Activated CD4-positive, alpha-beta T cell treated with anti-CD3 and anti-CD28 coated beads, Interleukin-2, amount 50 U/mL, for 48 hours (primary cell): ENCODE results near the gene ZNF621.

Source experiments
- DNase-seq, 2 experiments: peaks; one replicate each; pipeline ENCODE4 v3.0.0-alpha.2; 2020

The ZNF621 gene

GRCh38 chr3:40524568-40525285 is at the start of gene ZNF621:
Gene ZNF621 (plus strand): TSS chr3:40524960. CDS start chr3:40525841, 881 bp downstream.
- peak; percentile 85 to 87 for DNase-seq

DNA sequence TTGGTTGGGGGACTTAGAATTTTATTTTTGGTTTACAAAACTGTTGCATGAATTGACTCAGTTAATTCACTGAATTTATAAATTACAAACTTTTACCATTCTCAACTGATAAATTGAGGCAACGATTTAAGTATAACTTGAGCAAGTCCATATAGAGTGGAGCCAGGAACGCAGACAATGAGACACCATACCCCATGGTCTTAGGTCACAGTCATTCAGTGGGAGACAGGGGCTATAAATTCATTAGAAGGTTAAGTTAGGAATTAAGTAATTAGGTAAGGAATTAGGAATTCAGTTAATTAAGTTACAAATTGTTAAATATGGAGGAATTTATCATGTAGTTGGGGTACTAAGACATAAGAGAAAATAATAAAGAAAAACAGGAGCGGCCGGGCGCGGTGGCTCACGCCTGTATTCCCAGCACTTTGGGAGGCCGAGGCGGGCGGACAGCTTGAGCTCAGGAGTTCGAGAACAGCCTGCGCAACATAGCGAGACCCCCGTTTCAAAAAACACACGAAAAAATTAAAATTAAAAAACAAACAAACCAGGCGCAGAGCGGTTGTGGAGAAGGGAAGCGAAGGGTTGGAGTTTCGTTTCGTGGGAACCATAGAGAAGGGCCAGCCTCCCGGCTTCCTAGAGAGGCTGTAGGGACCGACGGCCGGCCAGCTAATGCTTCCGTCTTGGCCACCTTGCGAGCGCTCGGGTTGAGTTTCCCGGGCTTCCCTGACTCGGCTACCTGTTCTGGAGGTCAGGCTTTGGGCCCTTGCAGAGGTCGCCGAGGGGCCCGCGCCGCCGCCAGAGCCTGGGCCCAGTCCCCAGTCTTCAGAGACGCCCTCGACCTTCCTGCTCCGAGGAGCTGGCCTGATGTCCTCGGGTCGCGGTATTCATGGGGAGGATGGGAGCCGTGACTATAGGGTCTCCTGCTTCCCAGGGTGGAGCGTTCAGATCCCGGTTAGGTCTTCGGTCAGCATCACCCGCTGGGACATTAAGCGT is 48.0 kb upstream of the ZNF621 start, which contains the start of gene ZNF619:
ZNF619 (plus strand) TSS at position 645 of the 993 bp plus-strand sequence. CDS start 858 bp downstream, outside the sequence.
- DNase-seq: peak; percentile 53 to 59

DNA sequence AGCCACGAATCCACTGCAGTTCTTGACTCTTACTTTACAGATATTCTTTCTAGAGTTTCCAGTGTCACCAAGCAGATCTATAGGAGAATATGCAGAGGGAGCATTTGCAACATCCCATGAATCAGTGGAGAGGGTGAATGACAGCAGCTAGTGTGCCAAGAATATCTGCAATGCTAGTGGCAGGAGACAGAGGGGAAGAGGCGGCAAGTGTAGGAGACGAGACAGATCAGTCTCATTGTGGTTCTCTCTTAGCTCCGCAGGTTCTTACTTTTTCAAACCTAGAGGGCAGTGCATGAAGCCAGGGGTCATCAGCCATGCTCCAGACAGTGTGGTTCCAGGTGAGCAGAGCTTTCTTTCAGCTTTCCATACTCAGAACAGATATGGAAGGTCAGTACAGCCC is 47.1 kb upstream of the ZNF621 start:
- no peak for DNase-seq

GRCh38 chr3:40487172-40487571 is 37.6 kb upstream of the ZNF621 start:
- DNase-seq: no peak

DNA sequence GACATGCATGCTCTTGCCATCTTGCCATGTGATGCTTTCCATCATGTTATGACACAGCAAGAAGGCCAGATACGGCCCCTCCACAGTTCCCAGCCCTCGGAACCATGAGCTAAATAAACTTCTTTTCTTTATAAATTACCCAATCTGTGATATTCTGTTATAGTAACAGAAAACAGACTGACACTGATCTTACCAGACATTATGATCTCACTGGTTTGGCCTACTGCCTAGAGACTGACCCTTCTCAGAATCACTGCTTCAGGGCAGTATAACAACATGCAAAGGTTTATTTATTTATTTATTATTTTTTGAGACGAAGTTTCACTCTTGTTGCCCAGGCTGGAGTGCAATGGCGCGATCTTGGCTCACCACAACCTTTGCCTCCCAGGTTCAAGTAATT is 33.8 kb upstream of the ZNF621 start:
- no peak for DNase-seq

- no peak for DNase-seq
These were observed 30.1 kb upstream of the ZNF621 start for GRCh38 chr3:40494698-40495097.

DNA sequence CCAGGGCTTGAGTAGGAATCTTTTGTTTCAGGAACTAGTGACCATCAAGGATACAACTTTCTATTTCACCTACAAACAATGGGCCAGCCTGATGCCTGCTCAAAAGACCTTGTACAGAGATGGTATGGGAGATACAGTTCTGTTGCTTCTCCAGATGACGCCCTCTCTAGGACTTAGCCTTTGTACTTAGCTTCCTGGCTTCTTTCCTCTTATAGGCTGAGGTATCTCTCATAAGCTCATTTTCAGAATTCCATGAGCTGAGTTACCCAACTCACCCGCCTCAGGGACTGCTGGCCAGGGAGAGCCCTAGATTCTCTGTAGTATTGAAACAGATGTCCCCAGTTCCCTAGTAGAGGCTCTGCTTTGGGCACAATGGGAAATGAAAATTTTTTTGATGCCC is 27.5 kb upstream of the ZNF621 start:
- DNase-seq: no peak

- no peak for DNase-seq
These were observed 24.8 kb upstream of the ZNF621 start for GRCh38 chr3:40499952-40500351.

- DNase-seq: no peak
These were observed 22.7 kb upstream of the ZNF621 start for GRCh38 chr3:40502034-40502433.

- DNase-seq: peak; percentile 12 to 19
These were observed 19.9 kb upstream of the ZNF621 start for GRCh38 chr3:40504636-40505430.

- peak; percentile 50 to 68 for DNase-seq
These were observed 18.9 kb upstream of the ZNF621 start, which contains the start of gene ZNF620 for GRCh38 chr3:40505599-40506462. Gene ZNF620 (plus strand): TSS chr3:40506039. CDS start chr3:40506353, 314 bp downstream.

GRCh38 chr3:40511031-40511718 is 13.6 kb upstream of the ZNF621 start:
- no peak for DNase-seq

DNA sequence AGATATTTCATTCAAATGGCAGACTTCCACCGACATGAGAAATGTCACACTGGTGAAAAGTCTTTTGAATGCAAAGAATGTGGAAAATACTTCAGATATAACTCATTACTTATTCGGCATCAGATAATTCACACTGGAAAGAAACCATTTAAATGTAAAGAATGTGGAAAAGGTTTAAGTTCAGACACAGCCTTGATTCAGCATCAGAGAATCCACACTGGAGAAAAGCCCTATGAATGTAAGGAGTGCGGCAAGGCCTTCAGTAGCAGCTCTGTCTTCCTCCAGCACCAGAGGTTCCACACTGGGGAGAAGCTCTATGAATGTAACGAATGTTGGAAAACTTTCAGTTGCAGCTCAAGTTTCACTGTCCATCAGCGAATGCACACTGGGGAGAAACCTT is 8.6 kb upstream of the ZNF621 start:
- no peak for DNase-seq

GRCh38 chr3:40518067-40518466 is 6.7 kb upstream of the ZNF621 start:
- DNase-seq: no peak

- DNase-seq: no peak
These were observed 5.9 kb upstream of the ZNF621 start for GRCh38 chr3:40518848-40519247.

GRCh38 chr3:40521254-40521653 is 3.5 kb upstream of the ZNF621 start:
- DNase-seq: no peak

DNA sequence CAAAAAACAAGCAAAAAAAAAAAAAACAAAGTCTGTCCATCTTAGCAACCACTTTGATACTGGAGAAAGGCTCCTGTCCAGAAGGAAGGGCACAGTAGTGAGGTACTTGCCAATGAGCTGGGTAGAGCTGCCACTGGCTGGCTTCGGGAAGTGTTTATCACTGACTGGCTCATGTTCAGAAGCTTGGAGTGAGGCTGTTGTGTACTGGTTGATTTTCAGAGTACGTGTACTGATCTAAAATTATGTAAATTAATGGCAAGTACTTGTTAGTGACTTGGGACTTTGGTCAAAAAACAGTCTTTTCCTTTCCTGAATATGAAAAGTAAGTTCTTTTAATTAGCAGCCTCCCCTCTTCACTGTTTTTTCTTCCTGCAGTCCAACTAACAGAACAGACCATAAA is 979 bp upstream of the ZNF621 start:
- DNase-seq: no peak

DNA sequence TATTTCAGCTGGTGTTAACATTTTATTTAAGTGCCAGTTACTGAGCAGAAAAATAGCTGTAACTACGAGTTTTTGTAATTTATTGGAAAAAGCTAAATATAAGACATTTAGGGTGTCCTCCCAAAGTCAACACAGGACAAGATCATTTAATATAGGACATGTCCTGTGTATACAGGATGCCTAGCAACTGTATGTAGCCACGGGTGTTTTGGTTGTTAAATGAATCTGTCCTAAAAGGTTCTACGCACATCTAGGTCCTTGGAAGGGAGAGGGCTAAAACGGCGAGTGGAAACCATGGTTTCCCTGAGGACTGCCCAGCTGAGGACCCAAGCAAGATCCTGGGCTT is 565 bp upstream of the ZNF621 start:
- DNase-seq: no peak

GRCh38 chr3:40528426-40528825 is 3.7 kb downstream of the ZNF621 start:
- DNase-seq: no peak

DNA sequence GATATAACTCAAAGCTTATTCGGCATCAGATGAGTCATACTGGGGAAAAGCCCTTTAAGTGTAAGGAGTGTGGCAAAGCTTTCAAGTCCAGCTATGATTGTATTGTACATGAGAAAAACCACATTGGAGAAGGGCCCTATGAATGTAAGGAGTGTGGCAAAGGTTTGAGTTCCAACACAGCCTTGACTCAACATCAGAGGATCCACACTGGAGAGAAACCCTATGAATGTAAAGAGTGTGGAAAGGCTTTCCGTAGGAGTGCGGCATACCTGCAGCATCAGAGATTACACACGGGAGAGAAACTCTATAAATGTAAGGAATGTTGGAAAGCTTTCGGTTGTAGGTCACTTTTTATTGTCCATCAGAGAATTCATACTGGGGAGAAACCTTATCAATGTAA is 7.5 kb downstream of the ZNF621 start:
- DNase-seq: no peak

DNA sequence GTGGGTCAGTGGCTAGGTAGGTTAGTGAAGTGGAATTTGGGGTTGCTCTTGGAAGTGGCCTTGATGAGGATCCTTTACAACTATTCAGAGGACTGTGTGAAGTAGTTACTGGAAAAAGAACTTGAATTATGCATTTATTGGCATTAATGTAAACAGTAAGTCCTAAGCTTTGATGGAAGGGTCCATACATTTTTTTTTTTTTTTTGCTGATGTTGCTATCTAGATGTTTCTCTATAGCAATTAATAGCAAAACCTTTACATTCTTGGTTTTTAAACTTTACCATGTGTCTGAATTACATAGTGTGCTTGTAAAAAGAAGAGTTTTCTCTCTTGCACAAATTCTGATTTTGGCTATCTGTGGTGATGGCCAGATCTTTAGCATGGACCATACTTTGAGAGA is 9.5 kb downstream of the ZNF621 start:
- no peak for DNase-seq
